Measurements from ENCODE around the gene ZNF839.

DNA sequence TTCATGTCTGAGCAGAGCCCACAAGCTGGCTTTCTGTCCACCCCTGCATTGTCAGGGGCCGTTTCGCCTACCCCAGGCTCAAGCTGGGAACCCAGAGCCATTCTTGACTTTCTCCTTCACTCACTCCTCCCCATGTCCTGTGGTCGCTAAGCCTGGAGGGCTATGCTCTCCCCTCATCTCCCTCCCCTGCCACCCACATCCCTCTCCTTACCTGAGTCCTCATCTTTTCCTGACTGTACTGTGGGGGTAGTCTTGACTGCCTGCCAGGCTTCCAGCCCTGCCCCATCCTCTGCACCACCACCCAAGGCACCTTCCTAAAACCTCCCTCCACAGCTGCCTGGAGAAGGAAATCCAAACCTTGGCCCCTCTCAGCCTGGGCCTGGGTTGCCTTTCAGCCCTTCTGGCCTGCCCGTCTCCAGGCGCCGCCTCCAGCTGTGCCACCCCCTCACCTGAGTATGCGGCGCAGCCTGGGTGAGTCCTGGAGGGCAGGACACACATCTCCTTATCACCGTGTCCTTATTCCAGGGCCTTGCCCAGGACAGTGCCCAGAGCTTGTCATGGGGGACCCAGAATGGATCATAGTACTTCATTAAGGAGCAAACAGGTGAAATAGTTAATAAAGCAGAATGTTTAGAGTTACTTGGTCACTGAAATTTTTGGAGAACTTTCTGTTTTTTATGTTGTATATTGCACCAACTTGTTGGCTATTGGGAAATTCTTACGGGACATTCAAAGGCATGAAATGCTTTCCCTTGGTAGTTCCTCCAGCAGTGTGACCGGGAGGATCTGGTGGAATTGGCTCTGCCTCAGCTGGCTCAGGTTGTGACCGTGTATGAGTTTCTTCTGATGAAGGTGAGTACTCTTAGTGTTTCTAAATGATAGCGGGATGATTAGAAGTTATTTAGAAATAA is 14.5 kb downstream of the ZNF839 start:
- TF ChIP-seq, protein P1, sequence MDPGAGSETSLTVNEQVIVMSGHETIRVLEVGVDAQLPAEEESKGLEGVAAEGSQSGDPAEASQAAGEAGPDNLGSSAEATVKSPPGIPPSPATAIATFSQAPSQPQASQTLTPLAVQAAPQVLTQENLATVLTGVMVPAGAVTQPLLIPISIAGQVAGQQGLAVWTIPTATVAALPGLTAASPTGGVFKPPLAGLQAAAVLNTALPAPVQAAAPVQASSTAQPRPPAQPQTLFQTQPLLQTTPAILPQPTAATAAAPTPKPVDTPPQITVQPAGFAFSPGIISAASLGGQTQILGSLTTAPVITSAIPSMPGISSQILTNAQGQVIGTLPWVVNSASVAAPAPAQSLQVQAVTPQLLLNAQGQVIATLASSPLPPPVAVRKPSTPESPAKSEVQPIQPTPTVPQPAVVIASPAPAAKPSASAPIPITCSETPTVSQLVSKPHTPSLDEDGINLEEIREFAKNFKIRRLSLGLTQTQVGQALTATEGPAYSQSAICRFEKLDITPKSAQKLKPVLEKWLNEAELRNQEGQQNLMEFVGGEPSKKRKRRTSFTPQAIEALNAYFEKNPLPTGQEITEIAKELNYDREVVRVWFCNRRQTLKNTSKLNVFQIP (CRISPR knock-in tag; IDR thresholded peaks at IDR 0.05; ENCODE audit: borderline replicate concordance, low read depth): no peak
- TF ChIP-seq TOX (CRISPR knock-in tag; IDR thresholded peaks at IDR 0.05; ENCODE audit: borderline replicate concordance): no peak
- TF ChIP-seq PPARA (CRISPR knock-in tag; IDR thresholded peaks at IDR 0.05; ENCODE audit: borderline replicate concordance): no peak
- TF ChIP-seq BACH2 (CRISPR knock-in tag; IDR thresholded peaks at IDR 0.05; ENCODE audit: borderline replicate concordance): no peak
- TF ChIP-seq ZFP30 (CRISPR knock-in tag; IDR thresholded peaks at IDR 0.05): no peak
- no peak for TF ChIP-seq ZC3H10 (CRISPR knock-in tag; IDR thresholded peaks at IDR 0.05)
